ENCODE measurements around the gene KRT16.
"Not testable (repeated sequence)": the region's sequence is repeated elsewhere in the genome, so short reads cannot be mapped to it uniquely, and the experiment has no call there.

The KRT16 gene

DNA sequence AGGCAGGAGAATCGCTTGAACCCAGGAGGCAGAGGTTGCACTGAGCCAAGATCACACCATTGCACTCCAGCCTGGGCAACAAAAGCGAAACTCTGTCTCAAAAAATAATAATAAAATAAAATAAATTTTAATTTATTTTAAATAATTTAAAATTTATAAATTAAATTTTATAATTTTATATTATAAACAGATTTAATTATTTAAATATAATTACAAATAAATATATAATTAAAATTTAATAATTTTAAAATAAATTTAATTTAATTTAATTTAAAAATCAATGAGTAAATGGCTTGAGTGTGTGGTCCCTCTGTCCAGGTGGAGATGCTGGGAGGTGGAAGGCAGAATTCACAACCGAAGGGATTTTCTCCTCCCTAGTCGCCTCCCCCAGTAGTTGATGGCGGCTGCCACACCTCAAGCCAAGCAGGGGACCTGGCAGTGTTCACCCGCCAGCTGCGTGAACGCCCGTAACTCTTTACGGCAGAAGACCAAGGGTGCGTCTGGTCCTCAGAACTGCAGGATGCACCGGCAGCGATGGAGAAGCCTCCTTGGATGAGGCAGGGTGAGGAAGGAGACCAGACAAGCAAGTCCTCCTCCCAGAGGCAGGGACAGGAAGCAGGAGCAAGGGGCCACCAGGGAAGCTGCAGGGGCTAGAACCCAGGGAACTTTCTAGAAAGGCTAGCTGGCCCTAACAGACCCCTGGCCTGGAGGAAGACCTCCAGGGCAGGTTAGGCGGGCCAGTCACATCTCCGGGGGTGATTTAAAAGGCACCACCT, 34.7 kb upstream of the KRT16 start:
- no peak for DNase-seq

DNA sequence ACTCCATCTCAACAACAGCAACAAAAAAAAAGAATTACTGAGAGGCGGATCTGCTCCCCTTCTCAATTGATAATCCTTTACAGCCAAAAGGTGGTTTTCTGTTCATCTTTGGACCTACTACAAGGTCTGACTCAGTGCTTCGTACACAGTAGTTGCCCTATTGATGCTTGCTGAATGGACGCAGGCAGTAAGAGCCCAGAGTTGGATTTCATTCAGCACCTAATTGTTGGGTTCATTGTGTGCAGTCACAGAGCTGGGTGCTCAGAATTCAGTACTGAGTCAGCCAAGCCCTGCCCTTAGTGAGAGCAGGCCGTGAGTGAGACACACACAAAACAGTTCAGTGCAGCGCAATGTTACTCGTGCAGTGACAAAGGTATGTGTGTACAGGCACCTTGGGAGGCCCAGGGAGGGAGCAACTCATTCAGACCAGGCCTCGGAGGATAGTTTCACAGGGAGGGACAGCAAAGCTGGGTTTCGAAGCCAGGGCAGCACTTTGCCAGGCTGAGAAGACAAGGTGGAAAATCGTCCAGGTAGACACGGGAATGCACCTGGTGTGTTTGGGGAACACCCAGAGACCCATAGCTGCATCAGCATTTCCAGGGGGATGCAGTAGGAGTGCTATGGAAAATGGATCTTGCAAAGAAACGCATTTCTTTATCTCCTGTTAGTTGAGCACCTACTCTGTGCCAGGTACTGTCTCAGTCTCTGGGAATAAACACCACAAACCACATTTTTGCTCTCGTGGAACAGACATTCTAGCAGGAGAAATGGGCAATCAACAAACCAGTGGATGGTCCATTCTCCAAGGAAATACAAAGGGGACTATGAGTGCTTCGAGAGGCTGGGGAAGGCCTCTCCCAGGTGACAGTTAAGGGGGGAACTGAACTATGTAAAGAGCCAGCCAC, 29.9 kb upstream of the KRT16 start:
- no peak for DNase-seq

DNA sequence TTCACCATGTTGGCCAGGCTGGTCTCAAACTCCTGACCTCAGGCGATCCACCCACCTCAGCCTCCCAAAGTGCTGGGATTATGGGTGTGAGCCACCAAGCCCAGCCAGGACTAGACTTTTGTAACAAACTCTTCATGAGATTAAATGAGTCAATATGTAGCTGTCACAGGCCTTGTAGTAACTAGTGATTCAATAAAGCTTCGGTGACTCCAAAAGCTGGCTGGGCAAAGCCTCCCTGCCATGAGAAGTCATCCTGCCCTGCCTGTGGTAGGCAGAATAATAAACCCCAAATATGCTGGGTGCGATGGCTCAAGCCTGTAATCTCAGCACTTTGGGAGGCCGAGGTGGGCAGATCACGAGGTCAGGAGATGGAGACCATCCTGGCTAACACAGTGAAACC, 28.0 kb upstream of the KRT16 start:
- DNase-seq: not testable (repeated sequence)

DNA sequence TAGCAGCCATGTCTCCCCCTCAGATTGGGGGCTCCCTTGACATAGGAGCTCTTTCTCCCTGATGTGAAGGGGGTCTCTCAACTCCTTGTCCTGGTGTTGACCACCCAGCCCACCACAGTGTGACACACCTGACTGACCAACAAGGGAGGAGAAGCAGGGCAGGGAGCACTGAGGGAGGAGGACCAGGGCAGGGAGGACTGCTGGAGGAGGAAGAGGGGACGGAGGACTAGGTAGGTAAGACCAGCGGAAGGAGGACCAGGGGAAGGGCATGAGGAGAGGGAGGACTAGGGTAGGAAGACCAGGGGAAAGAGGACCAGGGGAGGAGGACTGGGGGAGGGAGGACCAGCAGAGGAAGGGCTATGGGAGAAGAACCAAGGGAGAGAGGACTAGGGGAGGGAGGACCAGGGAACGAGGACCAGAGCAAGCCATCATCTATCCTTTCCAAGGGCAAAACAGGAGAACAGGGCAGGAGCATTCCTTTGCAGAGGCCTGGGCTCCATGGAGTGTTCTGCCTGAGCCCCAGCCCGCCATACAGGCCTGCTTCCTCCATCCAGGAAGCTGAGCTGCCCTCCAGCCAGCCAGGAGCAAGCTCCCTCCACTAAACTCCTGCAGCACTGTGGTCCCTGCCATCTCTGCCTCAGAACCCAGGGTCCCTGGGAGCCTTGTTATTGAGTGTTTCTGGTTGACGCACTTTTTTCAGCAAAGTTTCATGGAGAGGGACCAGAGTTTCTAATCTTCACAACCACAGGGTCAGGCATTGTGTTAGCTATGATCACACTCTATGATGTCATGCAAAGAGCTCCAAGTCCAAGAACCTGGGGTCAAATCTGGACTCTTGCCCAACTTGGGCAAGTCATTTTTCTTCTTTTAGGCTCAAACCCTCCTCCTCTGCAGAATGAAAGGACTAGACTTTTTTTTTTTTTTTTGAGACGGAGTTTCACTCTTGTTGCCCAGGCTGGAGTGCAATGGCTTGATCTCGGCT, 27.2 kb upstream of the KRT16 start:
- no peak for DNase-seq

DNA sequence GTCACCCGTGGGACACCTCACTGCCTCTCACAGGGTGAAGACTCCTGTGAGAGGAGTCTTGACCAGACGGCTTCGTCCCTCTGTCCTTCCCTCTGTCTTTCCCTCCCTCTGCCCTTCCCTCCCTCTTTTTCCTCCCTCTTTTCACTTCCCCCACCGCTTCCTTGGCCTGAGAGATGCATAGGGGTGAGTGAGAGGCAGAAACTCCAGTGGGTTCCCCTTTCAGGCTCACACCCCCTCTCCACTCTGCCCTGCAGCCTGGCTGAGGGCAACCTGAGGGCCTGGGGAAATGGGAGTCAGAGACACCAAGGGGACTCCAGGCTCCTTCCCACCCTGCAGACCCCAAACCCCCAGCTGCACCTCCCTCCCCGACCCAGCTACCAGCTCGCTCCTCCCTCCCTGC, 26.4 kb upstream of the KRT16 start:
- no peak for DNase-seq

DNA sequence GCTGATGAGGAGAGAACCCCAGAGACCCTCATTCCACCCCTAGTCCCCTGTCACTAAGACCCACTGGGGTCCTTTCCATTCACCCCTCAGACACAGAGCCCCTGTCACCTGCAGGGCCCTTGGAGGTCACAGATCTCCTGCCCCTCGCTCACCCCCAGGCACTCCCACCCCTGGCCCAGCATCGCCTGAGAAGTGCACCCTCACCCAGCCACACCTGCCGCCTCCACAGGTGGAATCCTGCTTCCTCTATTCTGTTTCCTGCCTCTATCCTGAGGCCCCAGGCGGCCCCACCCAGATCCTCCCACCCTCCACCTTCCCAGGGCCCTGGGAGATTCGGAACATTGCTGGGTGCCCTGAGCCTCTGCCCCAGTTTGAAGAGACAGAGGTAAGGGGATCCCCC, 25.6 kb upstream of the KRT16 start:
- DNase-seq: no peak

DNA sequence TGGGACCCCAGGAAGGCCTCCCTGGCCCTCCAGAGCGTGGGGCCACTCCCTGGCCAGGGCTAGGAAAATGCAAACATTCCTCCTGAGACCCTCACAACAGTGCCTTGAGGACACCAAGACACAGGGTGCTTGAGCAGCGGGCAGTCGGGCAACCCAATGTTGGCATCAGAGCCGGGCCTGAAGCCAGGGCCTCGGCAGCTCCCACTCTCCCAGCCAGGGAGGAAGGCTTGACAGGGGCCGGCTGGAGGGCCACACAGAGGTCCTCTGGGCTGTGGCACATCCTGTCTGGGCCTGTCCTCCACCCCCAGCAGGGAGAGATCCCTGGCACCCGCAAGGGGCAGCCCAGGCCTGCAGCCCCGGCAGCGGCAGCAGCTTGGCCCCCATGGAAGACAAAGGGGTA, 24.1 kb upstream of the KRT16 start:
- DNase-seq: no peak

DNA sequence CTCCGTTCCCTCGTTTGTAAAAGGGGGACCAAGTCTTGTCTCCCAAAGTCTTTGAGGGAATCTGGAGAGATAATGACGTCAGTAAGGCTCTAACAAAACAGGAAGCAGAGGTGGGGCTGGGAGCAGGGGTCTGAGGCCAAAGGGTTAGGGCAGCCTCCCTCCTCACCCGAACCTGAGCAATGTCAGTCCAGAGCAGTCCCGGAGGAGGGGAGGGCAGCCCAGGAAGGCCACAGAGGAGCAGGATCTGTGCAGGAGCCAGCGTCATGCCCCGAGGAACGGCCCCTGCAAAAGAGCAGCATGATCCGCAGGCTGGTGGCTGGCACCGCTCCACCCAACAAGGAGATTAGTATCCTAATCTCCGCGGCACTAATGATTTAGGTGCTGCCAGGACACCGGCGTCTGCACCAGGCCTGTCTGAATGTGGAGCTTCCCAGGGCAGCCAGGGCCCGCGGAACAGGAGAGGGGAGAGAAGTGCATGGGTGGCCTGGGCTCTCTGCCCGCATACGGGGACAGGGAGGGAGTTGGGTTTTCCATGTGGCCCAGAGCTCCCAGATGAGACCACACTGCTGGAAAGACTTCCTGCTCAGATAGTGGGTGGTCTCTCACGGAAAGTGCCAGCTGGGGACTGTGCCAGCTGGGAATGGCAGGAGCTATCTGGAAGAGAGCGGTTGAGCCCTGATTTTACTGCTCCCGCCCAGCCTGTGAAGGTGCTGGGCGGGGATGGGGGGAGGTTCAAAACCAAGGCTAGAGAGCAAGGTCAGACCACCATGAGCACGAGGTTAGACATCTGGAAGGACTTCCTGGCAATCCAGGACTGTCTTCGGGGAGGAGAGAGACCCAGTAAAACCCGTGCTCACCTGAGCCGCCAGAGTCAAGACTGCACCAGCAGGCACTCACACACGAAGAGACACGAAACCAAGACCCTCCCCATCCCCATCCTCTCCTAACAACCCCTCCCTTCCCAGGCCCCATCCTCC, 22.8 kb upstream of the KRT16 start:
- no peak for DNase-seq

DNA sequence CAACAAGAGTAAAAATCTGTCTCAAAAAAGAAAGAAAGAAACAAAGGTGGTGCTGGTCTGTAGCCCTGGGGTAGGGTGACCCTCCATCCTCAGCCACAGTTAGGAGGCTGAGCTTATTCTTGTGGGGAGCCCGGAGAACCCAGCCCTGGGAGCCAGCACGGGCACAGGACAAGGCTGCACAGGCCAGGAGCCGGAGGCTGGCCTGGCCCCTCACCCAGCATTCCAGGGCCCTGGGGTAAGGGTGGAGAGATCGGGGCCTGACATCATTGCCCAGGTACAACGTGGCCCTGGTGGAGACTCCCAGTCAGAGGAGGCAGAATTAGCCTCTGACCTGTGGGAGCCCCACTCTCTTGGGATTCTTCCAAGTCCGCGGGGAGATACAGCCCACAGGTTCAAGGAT, 22.1 kb upstream of the KRT16 start:
- no peak for DNase-seq

DNA sequence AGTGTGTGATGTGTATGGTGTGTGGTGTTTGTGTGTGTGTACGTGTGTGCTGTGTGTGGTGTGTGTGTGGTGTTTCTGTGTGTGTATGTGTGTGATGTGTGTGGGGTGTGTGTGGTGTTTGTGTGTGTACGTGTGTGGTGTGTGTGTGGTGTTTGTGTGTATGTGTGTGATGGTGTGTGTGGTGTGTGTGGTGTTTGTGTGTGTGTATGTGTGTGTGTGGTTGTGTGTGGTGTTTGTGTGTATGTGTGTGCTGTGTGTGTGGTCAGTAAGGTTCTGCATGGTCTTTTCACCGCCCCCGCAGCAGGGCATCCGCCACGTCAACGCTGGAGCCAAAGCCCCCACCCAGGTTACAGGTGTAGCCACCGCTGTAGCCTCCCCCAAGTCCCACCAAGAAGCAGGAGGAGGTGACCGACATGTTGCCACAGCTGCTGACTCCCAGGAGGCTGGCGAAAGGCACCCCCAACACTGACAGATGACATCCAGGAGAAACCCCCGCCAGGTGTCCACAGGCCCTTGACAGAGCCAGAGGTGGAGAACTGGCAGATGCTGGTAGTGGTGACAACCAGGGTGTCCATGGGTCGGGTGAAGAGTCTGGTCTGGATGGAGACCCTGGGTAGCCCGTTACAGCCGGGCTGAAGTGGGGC, 21.1 kb upstream of the KRT16 start:
- no peak for DNase-seq

DNA sequence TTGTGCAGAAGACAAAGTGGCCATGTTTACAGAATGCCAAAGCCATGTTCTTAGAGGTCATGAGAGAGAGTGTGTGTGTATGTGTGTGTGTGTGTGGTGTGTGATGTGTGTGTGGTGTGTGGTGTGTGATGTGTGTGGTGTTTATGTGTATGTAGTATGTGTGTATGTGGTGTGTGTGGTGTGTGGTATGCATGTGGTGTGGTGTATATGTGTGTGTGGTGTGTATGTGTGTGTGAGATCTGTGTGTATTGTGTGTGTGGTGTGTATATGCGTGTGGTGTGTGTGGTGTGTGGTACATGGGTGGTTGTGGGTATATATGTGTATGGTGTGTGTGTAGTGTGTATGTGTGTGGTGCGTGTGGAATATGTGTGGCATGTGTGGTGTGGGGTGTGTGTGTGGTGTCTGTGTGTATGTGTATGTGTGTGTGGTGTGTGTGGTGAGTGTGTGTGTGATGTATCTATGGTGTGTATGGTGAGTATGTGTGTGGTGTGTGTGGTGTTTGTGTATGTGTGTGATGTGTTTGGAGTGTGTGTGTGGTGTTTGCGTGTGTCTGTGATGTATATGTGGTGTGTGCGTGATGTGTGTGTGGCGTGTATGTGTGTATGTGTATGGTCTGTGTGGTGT, 20.0 kb upstream of the KRT16 start:
- DNase-seq: no peak

DNA sequence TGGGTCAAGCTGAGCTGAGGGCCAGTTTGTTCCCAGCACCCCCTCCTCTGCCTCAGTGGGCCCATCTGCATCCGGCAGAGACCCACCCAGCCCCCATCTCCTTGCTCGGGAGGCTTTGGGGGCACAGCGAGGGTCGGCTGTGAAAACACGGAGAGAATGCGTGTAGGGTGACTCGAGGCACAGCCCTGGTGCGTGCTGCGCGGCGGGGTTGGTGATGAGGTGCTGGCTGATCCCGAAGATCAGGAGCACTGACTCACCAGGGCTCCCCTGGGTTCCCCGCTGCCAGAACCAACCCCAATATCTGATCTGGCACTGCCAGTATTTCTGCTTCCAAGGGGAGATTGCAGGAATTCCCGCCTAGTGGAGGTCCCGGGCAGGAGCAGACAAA, 19.3 kb upstream of the KRT16 start:
- no peak for DNase-seq

DNA sequence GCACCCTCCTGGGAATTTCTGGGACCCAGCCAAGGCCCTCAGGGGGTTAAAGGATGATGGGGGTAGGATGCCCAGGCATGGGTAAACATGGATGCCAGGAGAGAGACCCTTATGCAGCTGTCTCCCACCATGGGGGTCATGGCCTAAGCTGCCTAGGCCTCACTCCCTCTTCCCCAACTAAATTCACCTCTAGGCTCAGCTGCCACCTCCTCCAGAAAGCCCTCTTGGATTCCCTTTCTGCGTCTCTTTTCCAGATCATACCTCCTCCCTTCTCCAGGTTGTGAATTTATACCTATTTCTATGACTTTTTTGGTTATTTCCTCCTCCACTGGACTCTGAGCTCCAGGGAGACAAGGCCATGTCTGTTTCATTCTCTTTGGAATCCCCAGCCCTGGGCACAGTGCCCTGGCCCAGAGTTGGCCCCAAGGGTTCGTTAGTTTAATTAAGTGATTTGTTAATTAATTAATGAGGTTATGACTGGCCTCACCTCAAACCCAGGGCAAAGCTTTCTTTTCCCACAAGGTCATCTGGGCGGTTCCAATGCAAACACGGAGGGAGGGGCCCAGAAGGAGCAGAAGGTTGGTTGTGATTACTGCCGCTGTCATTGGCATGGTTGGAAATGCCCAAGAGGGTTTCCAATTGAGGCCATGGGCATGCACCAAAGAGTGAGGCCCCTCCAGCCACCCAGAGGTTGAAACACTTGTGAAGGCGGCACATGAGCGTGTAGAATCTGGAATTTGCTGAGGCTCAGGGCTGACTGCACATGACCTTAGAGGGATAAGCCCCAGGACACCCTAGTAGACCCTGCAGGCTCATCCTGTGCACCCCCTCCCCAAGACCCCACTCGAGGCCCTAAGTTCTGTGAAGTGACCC, 18.7 kb upstream of the KRT16 start:
- DNase-seq: no peak

DNA sequence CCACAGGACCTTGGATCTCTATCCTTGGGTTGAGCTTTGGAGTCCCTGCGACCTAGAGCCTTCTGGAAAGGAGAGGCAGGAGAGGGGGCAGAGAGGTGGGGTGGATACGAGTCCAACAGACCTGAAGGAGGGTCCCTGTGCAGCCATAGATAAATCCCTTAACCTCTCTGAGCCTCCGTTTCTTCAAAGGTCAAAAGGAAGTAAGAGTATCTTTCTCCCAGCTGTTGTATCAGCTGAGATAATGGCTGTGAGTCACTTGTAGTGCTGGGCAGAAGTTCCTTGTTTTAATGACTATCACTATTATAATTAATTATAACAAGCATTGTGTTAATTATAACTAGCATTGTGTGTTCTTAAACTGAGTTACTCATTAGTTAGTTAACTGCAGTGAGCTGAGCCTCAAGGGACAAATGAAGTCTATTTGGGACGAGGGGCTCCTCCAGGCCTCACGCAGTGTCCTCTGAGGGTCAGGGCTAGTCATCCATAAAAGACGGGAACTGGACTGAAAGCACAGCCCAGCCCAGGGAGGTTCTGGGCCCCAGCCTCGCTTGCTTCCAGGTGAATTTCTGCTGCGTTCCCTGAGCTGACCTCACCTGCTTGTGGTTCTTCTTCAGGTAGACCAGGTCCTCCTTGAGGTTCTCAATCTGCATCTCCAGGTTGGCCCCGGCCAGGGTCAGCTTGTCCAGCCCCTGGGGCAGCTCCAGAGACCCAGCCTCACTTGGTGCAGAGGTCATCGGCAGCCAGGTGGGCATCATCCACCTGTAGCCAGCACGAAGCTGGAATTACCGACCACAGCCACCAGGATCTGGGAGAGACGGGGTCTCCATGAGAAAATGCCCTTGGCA, 17.5 kb upstream of the KRT16 start:
- DNase-seq: no peak

DNA sequence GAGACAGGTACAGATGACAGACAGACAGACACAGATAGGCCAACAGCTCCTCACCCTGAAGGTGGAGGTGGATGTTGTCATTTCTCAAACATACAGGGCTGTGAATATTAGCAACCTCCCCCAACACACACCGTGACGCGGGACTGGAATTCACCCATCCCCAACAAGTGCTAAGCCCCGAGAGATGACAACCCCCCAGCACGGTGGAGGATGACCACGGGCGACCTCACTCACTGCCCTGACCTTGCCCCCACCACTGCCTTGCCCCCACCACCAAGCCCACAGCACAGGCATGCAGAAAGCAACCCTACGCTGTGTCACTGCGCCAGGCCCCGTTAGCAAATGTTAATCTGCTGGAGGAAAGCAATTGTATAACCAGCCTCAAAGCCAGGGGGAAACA, 16.7 kb upstream of the KRT16 start:
- no peak for DNase-seq

DNA sequence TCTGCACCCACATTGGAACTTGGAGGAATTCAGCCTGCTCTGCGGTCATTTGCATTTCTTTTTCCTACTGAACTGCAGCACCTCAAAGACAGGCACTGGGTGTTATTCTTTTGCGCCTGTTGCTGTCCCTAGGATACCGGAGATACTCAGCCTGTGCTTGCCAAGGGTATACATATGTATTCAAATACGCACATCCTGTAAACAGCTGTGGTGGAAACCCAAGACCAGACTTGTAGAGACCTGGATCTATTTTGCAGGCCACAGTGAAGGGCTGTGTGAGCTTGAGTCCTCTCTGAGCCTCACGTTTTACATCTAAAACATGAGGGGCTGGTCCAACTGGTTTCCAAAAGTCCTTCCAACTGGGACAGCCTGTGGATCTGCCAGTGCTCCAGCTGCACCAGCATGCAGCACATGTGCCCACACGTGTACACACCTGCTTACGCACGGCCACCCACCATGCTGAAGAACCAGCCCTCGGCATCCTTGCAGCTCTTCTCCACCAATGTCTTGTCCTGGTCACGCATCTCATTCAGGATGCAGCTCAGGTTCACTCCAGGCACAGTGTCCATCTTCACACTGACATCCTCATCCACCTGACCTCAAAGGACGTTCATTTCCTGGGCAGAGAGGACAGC, 16.2 kb upstream of the KRT16 start:
- DNase-seq: not testable (repeated sequence)

DNA sequence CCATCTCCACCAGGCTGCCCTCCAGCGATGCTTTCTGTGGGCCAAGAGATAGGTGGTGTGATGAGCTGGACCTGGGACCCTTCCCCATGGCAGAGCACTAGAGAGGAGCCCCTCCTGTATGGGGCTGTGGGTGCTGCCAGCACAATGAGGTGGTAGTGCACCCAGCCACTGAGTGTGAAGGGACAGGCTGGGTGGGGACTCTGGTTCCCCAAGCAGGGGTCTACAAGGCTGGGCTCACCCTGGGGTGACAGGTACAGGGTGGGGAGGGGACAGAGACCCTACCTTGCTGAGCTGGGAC, 15.5 kb upstream of the KRT16 start:
- DNase-seq: peak; percentile 50

DNA sequence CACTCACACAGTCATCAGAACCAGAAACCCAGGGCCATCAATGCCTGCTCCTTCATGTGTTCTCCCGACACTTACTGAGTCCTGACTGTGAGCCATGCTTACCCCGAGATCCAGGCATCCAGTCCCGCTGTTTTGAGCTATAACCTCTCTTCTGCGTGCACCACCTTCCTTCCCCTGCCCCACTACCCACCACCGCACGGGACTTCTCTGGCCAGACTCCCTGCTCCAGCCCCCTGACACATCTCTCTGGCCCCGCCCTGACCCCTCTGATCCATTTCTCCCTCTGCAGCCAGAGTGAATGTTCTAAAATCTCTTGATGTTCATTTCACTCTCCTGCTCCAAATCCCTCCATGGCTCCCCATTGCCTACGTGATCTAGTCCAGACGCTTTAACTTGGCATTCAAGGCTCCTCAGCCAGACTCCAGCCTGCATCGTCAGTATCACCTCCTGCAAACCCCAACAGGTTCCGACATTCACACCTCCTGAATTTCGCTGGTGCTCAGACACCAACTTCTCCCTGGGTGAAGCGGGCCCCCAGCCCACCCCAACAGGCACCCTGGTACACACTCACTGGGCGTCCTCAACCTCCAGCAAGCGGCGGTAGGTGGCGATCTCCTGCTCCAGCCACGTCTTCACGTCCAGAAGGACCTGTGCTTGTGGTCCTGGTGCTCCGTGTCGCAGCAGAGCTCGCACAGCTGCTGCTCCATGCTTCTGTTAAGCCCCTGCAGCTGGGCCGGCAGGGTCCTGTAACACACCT, 14.9 kb upstream of the KRT16 start:
- DNase-seq: peak; percentile 37

Data from activated effector memory CD4-positive, alpha-beta T cell treated with anti-CD3 and anti-CD28 coated beads, Interleukin-2, amount 50 U/mL, for 16 hours (primary cell).